ENCODE results near the gene SPEF1. TPM values are rescaled to one million over a fixed set of nuclear protein-coding genes. Genes with fewer than 3 reads are reported as not detected.

Gene SPEF1
- total and polyA plus RNA-seq, 3 donors from 2014 or later: 9.8 to 28.8 (median 12.1) TPM

DNA sequence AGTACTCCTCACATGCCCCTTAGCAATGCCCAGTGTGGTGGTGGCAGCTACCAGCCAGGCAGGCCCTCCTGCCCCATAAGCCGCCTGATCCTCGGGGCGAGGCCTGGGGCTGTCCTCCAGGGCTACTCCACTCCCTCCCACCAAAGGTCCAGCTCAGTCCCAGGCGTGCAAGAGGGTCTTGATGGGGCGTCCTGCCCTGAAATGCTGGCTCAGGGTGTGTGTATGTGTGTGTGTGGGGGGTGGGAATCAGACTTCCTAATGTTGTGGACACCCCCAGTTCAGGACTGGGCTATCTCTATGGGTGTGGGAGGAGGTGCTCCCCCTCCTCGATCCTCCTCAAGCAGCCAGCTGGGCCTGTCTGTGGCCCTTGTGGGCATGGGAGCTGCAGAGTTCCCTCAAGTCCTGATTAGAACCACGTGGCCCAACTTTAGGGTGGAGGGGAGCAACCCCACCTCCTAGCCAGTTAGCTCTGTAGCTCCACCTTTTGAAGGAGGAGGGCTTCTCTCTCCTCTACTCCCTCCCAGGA, 41.3 kb downstream of the SPEF1 start:
- H3K4me1 ChIP-seq: peaks cover 7% of the 10 kb centered on the region
- no peaks in the 10 kb centered on the region for H3K27me3 ChIP-seq
- no peak for DNase-seq
- H3K4me3 ChIP-seq: no peak overlapping the region
- no peaks in the 10 kb centered on the region for H3K36me3 ChIP-seq (ENCODE audit: low read depth, missing control alignments)
- 65% methylated on average over 7 of the region's 7 CpGs; no CpG with 5 or more reads in 1 of the 2 donors for WGBS, 2 donors
- H3K27ac ChIP-seq: peak overlapping the region in 1 of 2 donors; percentile 71
- no peaks in the 10 kb centered on the region for H3K9me3 ChIP-seq
- intact Hi-C loops (cut with DNase I; ENCODE audit: low total_unique reads): no loop called here
- TF ChIP-seq CTCF (IDR thresholded peaks at IDR 0.05): no peak
- TF ChIP-seq POLR2A (IDR thresholded peaks at IDR 0.05): no peak

- intact Hi-C loops (cut with DNase I; ENCODE audit: low total_unique reads): no loop called here
- H3K27ac ChIP-seq: peak overlapping the region in 1 of 2 donors; percentile 71
- H3K9me3 ChIP-seq: no peaks in the 10 kb centered on the region
- 60 to 74% methylated on average over 11 to 19 of the region's 19 CpGs for WGBS, 2 donors
- H3K27me3 ChIP-seq: no peaks in the 10 kb centered on the region
- no peaks in the 10 kb centered on the region for H3K36me3 ChIP-seq (ENCODE audit: low read depth, missing control alignments)
- peaks cover 7% of the 10 kb centered on the region for H3K4me1 ChIP-seq
- no peak for DNase-seq
- no peak overlapping the region for H3K4me3 ChIP-seq
- TF ChIP-seq POLR2A (IDR thresholded peaks at IDR 0.05): no peak
- no peak for TF ChIP-seq CTCF (IDR thresholded peaks at IDR 0.05)
Measured at GRCh38 chr20:3739054-3739925, 42.0 kb downstream of the SPEF1 start.

GRCh38 chr20:3738111-3739053, 42.9 kb downstream of the SPEF1 start:
- H3K36me3 ChIP-seq (ENCODE audit: low read depth, missing control alignments): no peaks in the 10 kb centered on the region
- peaks cover 7% of the 10 kb centered on the region for H3K4me1 ChIP-seq
- no peaks in the 10 kb centered on the region for H3K27me3 ChIP-seq
- no peak overlapping the region for H3K4me3 ChIP-seq
- WGBS, 2 donors: 70 to 76% methylated on average over 9 to 11 of the region's 11 CpGs
- H3K9me3 ChIP-seq: no peaks in the 10 kb centered on the region
- H3K27ac ChIP-seq: no peak overlapping the region
- DNase-seq: no peak
- intact Hi-C loops (cut with DNase I; ENCODE audit: low total_unique reads): no loop called here
- TF ChIP-seq CTCF (IDR thresholded peaks at IDR 0.05) (no peak), POLR2A (IDR thresholded peaks at IDR 0.05) (no peak)

- Histone ChIP-seq H3K27me3 (no peaks in the 10 kb centered on the region), H3K4me3 (no peak overlapping the region), H3K9me3 (no peaks in the 10 kb centered on the region), H3K27ac (no peak overlapping the region), H3K4me1 (peaks cover 7% of the 10 kb centered on the region), H3K36me3 (ENCODE audit: low read depth, missing control alignments) (no peaks in the 10 kb centered on the region)
- 90 to 96% methylated on average over 4 of the region's 4 CpGs for WGBS, 2 donors
- DNase-seq: no peak
- TF ChIP-seq POLR2A (IDR thresholded peaks at IDR 0.05): no peak
- TF ChIP-seq CTCF (IDR thresholded peaks at IDR 0.05): no peak
- intact Hi-C loops (cut with DNase I; ENCODE audit: low total_unique reads): no loop called here
Measured at GRCh38 chr20:3735768-3736167, 45.5 kb downstream of the SPEF1 start.
